ENCODE measurements around the gene PPP2R2B.

DNA sequence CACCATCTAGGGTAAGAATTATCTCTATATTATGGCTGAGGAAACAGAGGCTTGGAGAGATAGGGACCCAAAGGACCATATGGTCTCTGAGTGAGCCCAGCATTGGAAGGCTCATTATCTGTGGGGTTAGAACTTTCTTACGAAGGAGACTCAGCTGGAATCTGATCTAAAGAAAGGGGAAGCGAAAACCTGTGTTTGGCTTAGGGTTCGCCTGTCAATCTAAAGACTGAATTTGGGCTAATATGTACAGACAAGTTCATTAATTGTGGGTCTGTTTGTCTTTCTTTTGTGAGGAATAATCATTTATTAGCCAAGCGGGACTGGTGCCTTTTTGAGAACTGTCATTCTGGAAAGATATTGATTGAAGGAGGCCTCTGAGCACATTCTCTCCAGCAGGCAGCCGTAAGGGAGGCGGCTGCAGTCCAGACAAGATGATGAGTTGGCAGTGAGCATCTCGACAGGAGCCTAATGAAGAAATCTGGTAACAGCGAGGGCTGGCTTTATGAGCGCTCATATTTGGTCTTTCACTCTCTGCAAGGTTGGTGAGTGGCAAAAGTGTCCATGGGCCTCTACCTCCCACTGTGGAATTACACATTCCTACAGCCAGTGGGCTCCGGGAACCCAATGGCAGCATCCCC lies 258.4 kb downstream of the PPP2R2B start:
- TF ChIP-seq, protein P1, sequence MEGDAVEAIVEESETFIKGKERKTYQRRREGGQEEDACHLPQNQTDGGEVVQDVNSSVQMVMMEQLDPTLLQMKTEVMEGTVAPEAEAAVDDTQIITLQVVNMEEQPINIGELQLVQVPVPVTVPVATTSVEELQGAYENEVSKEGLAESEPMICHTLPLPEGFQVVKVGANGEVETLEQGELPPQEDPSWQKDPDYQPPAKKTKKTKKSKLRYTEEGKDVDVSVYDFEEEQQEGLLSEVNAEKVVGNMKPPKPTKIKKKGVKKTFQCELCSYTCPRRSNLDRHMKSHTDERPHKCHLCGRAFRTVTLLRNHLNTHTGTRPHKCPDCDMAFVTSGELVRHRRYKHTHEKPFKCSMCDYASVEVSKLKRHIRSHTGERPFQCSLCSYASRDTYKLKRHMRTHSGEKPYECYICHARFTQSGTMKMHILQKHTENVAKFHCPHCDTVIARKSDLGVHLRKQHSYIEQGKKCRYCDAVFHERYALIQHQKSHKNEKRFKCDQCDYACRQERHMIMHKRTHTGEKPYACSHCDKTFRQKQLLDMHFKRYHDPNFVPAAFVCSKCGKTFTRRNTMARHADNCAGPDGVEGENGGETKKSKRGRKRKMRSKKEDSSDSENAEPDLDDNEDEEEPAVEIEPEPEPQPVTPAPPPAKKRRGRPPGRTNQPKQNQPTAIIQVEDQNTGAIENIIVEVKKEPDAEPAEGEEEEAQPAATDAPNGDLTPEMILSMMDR (IDR thresholded peaks at IDR 0.05) = no peak
- no peak for TF ChIP-seq POLR2A (IDR thresholded peaks at IDR 0.05)

Measured in heart left ventricle (tissue), 13 donors.